Measurements from ENCODE around the gene JUND. TPM values are rescaled to one million over a fixed set of nuclear protein-coding genes. Genes with fewer than 3 reads are reported as not detected.
A peak's percentile ranks its signal among the peaks of the same experiment; 100 is the strongest.

Gene JUND
- total RNA-seq, 1 experiment from 2014 or later, result 221 TPM

- H3K79me2 ChIP-seq (ENCODE audit: insufficient read depth, low read length), result no peaks in the 10 kb centered on the region
- H3K36me3 ChIP-seq (ENCODE audit: control insufficient read depth in 1 of 2, insufficient read depth in 2 of 2, low read length in 2 of 2), result no peaks in the 10 kb centered on the region
- H2AFZ ChIP-seq (ENCODE audit: low read depth, low read length, poor library complexity, severe bottlenecking), result no peak overlapping the region
- H3K9ac ChIP-seq (ENCODE audit: low read length), result no peak overlapping the region
- no peak overlapping the region for H3K4me3 ChIP-seq (replicated peaks in 1 of 2; ENCODE audit: low read depth in 1 of 2, low read length in 2 of 2)
- POLR2A ChIA-PET, result interaction anchor here (0.9 to 1.9 kb wide), 4 partner anchors 19 to 68 kb away, joined by 3 to 7 read pairs (median 4); partner anchors contain the start of genes IQCN, LSM4 and RAB3A
- no peaks in the 10 kb centered on the region for H3K9me3 ChIP-seq (ENCODE audit: control insufficient read depth in 1 of 2, insufficient read depth in 1 of 2, low read depth in 1 of 2, low read length in 2 of 2)
- H3K4me1 ChIP-seq (ENCODE audit: control insufficient read depth in 1 of 2, insufficient read depth in 2 of 2, low read length in 2 of 2), result peaks cover 0 to 28% of the 10 kb centered on the region in 2 experiments; a peak in 2 of 4 replicates
- RAD21 ChIA-PET (ENCODE audit: low non-redundant PET in 1 of 2, low total read pairs in 2 of 2, uncharacterized antibody in 2 of 2, unreplicated experiment in 2 of 2), result no interaction called here
- DNase-seq (ENCODE audit: low read depth, low spot score) (no peak), ATAC-seq (peak; percentile 78)
- TF ChIP-seq, protein P1, sequence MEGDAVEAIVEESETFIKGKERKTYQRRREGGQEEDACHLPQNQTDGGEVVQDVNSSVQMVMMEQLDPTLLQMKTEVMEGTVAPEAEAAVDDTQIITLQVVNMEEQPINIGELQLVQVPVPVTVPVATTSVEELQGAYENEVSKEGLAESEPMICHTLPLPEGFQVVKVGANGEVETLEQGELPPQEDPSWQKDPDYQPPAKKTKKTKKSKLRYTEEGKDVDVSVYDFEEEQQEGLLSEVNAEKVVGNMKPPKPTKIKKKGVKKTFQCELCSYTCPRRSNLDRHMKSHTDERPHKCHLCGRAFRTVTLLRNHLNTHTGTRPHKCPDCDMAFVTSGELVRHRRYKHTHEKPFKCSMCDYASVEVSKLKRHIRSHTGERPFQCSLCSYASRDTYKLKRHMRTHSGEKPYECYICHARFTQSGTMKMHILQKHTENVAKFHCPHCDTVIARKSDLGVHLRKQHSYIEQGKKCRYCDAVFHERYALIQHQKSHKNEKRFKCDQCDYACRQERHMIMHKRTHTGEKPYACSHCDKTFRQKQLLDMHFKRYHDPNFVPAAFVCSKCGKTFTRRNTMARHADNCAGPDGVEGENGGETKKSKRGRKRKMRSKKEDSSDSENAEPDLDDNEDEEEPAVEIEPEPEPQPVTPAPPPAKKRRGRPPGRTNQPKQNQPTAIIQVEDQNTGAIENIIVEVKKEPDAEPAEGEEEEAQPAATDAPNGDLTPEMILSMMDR (IDR thresholded peaks at IDR 0.05 in 2 of 3, conservative IDR thresholded peaks at IDR 0.05 in 1 of 3; ENCODE audit: borderline replicate concordance in 1 of 3, insufficient read depth in 1 of 3, low read depth in 2 of 3, low read length in 2 of 3), result peak; percentile 56 to 58 (median 56); a peak in 5 of 6 replicates
- TF ChIP-seq CBX3 (IDR thresholded peaks at IDR 0.05; ENCODE audit: low read depth), result no peak
- H3K27me3 ChIP-seq (ENCODE audit: insufficient read depth, low read length), result no peaks in the 10 kb centered on the region
- H4K20me1 ChIP-seq (ENCODE audit: insufficient read depth), result no peaks in the 10 kb centered on the region
- CTCF ChIA-PET, result interaction anchor here (0.6 to 7.0 kb wide), 14 partner anchors 10 to 154 kb away, joined by 3 to 106 read pairs (median 4); partner anchors contain the start of genes IQCN and RAB3A
- no peak overlapping the region; the same call in 1 of the 2 replicates for H3K4me2 ChIP-seq (ENCODE audit: low read length)
- H3K9me2 ChIP-seq (ENCODE audit: insufficient read depth), result no peaks in the 10 kb centered on the region
- no TSS peak for BruUV-seq (replicated peaks)
- intact Hi-C loops (cut with micrococcal nuclease), result loop anchor here (10.0 kb wide), 1 partner anchor 320 kb away; the partner anchor contains the start of gene CCDC124
- no peak overlapping the region for H3K27ac ChIP-seq (ENCODE audit: low read depth, low read length)
These were observed 26.6 kb downstream of the JUND start for GRCh38 chr19:18254546-18255503.

GRCh38 chr19:18253716-18254115 lies 27.7 kb downstream of the JUND start:
- BruUV-seq (replicated peaks), result no TSS peak
- Histone ChIP-seq H3K27me3 (ENCODE audit: insufficient read depth, low read length) (no peaks in the 10 kb centered on the region), H4K20me1 (ENCODE audit: insufficient read depth) (no peaks in the 10 kb centered on the region), H2AFZ (ENCODE audit: low read depth, low read length, poor library complexity, severe bottlenecking) (no peak overlapping the region), H3K4me3 (replicated peaks in 1 of 2; ENCODE audit: low read depth in 1 of 2, low read length in 2 of 2) (no peak overlapping the region), H3K36me3 (ENCODE audit: control insufficient read depth in 1 of 2, insufficient read depth in 2 of 2, low read length in 2 of 2) (no peaks in the 10 kb centered on the region), H3K4me1 (ENCODE audit: control insufficient read depth in 1 of 2, insufficient read depth in 2 of 2, low read length in 2 of 2) (peaks cover 0 to 28% of the 10 kb centered on the region in 2 experiments; a peak in 2 of 4 replicates), H3K4me2 (ENCODE audit: low read length) (0 out of 2 replicates have a peak overlapping the region, but pooled peaks have one; percentile 2), H3K9me3 (ENCODE audit: control insufficient read depth in 1 of 2, insufficient read depth in 1 of 2, low read depth in 1 of 2, low read length in 2 of 2) (no peaks in the 10 kb centered on the region), H3K9ac (ENCODE audit: low read length) (no peak overlapping the region), H3K9me2 (ENCODE audit: insufficient read depth) (no peaks in the 10 kb centered on the region), H3K79me2 (ENCODE audit: insufficient read depth, low read length) (no peaks in the 10 kb centered on the region), H3K27ac (ENCODE audit: low read depth, low read length) (no peak overlapping the region)
- ChIA-PET CTCF (interaction anchor here (1.1 to 7.0 kb wide), 5 partner anchors 26 to 140 kb away, joined by 6 to 106 read pairs (median 10); partner anchors contain the start of gene RAB3A), POLR2A (interaction anchor here (1.9 kb wide), 1 partner anchor 49 kb away, joined by 7 read pairs; the partner anchor contains the start of gene RAB3A), RAD21 (ENCODE audit: low non-redundant PET in 1 of 2, low total read pairs in 2 of 2, uncharacterized antibody in 2 of 2, unreplicated experiment in 2 of 2) (interaction anchor here in 1 of 2 experiments (0.6 kb wide), 2 partner anchors 15 to 21 kb away, joined by 3 to 10 read pairs; partner anchors contain the start of gene IQCN)
- ATAC-seq (no peak), DNase-seq (ENCODE audit: low read depth, low spot score) (no peak)
- intact Hi-C loops (cut with micrococcal nuclease), result loop anchor here (10.0 kb wide), 1 partner anchor 319 kb away; the partner anchor contains the start of gene CCDC124
- TF ChIP-seq CEBPB (IDR thresholded peaks at IDR 0.05; ENCODE audit: low read depth) (no peak), REST (IDR thresholded peaks at IDR 0.05; ENCODE audit: low read depth) (no peak), POLR2AphosphoS5 (IDR thresholded peaks at IDR 0.05; ENCODE audit: low read depth, low read length) (no peak)
- TF ChIP-seq, protein P2, sequence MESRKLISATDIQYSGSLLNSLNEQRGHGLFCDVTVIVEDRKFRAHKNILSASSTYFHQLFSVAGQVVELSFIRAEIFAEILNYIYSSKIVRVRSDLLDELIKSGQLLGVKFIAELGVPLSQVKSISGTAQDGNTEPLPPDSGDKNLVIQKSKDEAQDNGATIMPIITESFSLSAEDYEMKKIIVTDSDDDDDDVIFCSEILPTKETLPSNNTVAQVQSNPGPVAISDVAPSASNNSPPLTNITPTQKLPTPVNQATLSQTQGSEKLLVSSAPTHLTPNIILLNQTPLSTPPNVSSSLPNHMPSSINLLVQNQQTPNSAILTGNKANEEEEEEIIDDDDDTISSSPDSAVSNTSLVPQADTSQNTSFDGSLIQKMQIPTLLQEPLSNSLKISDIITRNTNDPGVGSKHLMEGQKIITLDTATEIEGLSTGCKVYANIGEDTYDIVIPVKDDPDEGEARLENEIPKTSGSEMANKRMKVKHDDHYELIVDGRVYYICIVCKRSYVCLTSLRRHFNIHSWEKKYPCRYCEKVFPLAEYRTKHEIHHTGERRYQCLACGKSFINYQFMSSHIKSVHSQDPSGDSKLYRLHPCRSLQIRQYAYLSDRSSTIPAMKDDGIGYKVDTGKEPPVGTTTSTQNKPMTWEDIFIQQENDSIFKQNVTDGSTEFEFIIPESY (IDR thresholded peaks at IDR 0.05; ENCODE audit: extremely low read depth, insufficient replicate concordance, low read length), result no peak
- TF ChIP-seq, protein P3, sequence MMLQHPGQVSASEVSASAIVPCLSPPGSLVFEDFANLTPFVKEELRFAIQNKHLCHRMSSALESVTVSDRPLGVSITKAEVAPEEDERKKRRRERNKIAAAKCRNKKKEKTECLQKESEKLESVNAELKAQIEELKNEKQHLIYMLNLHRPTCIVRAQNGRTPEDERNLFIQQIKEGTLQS (IDR thresholded peaks at IDR 0.05), result no peak

Measured in HCT116 (cell line).